Karpas-422 (cell line): ENCODE data around the gene CFDP1. TPM values are rescaled to one million over a fixed set of nuclear protein-coding genes. Genes with fewer than 3 reads are reported as not detected.
"Not testable (repeated sequence)": the region's sequence is repeated elsewhere in the genome, so short reads cannot be mapped to it uniquely, and the experiment has no call there.

Experiments used
- DNase-seq: peaks from one replicate; pipeline ENCODE4 v3.0.0-alpha.2; 2015
- H2AFZ ChIP-seq: fragments of 200-600 bp; sonication (generic); 2 replicates; pipeline ENCODE4 v1.6.1; 2014; ENCODE audit warnings: antibody characterized with exemption, low read length, mixed read lengths
- H3K27ac ChIP-seq: fragments of 200-600 bp; sonication (generic); 2 replicates; pipeline ENCODE4 v1.5.1; 2014; ENCODE audit warnings: mild to moderate bottlenecking, low read length, moderate library complexity
- H3K27me3 ChIP-seq: fragments of 200-600 bp; sonication (generic); 2 replicates; pipeline ENCODE4 v1.6.1; 2014; ENCODE audit warnings: low read length, mixed read lengths
- H3K36me3 ChIP-seq: fragments of 200-600 bp; sonication (generic); 2 replicates; pipeline ENCODE4 v1.6.1; 2014; ENCODE audit warnings: low read length, mixed read lengths; ENCODE audit not compliant: insufficient read depth
- H3K4me1 ChIP-seq: fragments of 200-600 bp; sonication (generic); 2 replicates; pipeline ENCODE4 v1.6.1; 2014; ENCODE audit warnings: mild to moderate bottlenecking, low read length, mixed read lengths
- H3K4me2 ChIP-seq: fragments of 200-600 bp; sonication (generic); 2 replicates; pipeline ENCODE4 v1.6.1; 2014; ENCODE audit warnings: low read length, low read depth, mild to moderate bottlenecking; ENCODE audit not compliant: poor library complexity, severe bottlenecking
- H3K4me3 ChIP-seq: fragments of 200-600 bp; sonication (generic); 2 replicates; pipeline ENCODE4 v1.5.1; 2014; ENCODE audit warnings: mild to moderate bottlenecking, antibody characterized with exemption, low read length, mixed read lengths
- H3K79me2 ChIP-seq: fragments of 200-600 bp; sonication (generic); 2 replicates; pipeline ENCODE4 v1.6.1; 2014; ENCODE audit warnings: mild to moderate bottlenecking, low read length, mixed read lengths
- H3K9ac ChIP-seq: fragments of 200-600 bp; sonication (generic); 2 replicates; pipeline ENCODE4 v1.6.0; 2014; ENCODE audit warnings: low read length
- H3K9me2 ChIP-seq: fragments of 200-600 bp; sonication (generic), shearing (Covaris generic); replicated peaks from 2 replicates; pipeline ENCODE4 v1.6.0; 2014; ENCODE audit warnings: mild to moderate bottlenecking, low read length, moderate library complexity; ENCODE audit not compliant: insufficient read depth
- H3K9me3 ChIP-seq: fragments of 300-700, 200-600 bp; sonication (generic); 2 replicates; pipeline ENCODE4 v1.6.1; 2014; ENCODE audit warnings: low read length, mixed read lengths
- H4K20me1 ChIP-seq: fragments of 200-600 bp; sonication (generic); 2 replicates; pipeline ENCODE4 v1.6.1; 2014; ENCODE audit warnings: mild to moderate bottlenecking, antibody characterized with exemption, low read length, low read depth; ENCODE audit not compliant: insufficient read depth
- total RNA-seq: library from RNA; depleted of rRNA; stranded (reverse); fragments of >200 nt; shearing (Covaris generic); gene quantifications from 2 replicates; pipeline ENCODE4 v1.2.3, GENCODE V29; 2014; ENCODE audit warnings: low replicate concordance

Gene CFDP1
- total RNA-seq, 1 experiment from 2014 or later = 33.5 TPM

DNA sequence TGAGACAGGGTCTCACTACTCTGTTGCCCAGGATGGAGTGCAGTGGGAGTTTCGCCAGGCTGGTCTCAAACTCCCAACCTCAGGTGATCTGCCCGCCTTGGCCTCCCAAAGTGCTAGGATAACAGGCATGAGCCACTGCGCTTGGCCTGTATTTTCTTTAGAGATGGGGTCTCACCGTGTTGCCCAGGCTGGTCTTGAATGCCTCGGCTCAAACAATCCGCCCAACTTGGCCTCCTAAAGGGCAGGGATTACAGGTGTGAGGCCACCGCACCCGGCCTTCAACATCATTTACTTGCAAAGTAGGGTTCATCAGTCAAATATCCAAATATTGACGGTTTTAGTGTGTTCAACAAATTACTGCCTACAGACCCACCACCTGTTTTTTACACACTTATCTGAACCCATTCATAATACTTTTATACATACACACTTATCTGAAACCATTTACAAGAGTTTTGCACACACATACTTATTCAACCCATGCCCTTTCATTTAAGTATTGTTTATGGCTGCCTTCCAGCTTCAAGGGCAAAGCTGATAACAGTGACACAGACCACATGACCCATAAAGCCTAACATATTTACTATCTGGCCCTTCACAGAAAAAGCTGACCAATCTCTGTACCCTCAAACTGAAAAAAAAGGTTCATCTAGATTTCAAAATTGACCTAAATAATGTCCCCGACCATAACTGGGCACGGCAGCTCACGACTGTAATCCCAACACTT lies 19.3 kb upstream of the CFDP1 start:
- Histone ChIP-seq H3K4me1 (0 out of 2 replicates have a peak, but pooled peaks cover 3% of the 10 kb centered on the region), H3K4me3 (no peak overlapping the region), H4K20me1 (peaks cover 18% of the 10 kb centered on the region), H3K9me3 (no peaks in the 10 kb centered on the region), H3K27ac (no peak overlapping the region), H3K79me2 (peaks cover 81% of the 10 kb centered on the region), H3K27me3 (no peaks in the 10 kb centered on the region), H3K36me3 (peaks cover 3% of the 10 kb centered on the region; the same call in 1 of the 2 replicates), H2AFZ (no peak overlapping the region), H3K4me2 (no peak overlapping the region), H3K9ac (no peak overlapping the region), H3K9me2 (no peaks in the 10 kb centered on the region)
- DNase-seq = no peak

DNA sequence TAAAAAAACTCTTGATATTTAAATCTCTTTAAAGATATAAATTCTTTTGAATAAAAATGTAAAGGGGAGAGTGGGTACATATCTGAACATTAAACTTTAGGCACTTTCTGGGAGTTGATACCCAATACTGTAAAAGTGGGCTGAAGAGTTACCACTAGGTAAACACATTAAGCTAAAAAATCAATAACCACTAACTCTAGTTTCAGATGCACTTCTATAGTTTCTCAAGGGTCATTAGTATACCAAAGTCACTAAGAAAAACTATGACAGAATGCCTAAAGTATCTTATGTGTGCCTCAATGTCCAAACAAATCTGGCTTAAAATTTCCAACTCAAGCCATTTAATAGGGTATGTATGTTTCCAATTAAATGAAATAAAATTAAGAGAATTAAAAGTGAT lies 13.1 kb upstream of the CFDP1 start:
- no peaks in the 10 kb centered on the region for H3K4me1 ChIP-seq
- no peak overlapping the region for H3K4me2 ChIP-seq
- peaks cover 3% of the 10 kb centered on the region; the same call in 1 of the 2 replicates for H3K36me3 ChIP-seq
- H4K20me1 ChIP-seq = no peaks in the 10 kb centered on the region
- H3K9me3 ChIP-seq = no peaks in the 10 kb centered on the region
- H3K9me2 ChIP-seq = no peaks in the 10 kb centered on the region
- no peaks in the 10 kb centered on the region for H3K27me3 ChIP-seq
- H3K27ac ChIP-seq = no peak overlapping the region
- H2AFZ ChIP-seq = no peak overlapping the region
- no peak overlapping the region for H3K9ac ChIP-seq
- H3K79me2 ChIP-seq = peaks cover 31% of the 10 kb centered on the region
- H3K4me3 ChIP-seq = no peak overlapping the region
- DNase-seq = no peak

DNA sequence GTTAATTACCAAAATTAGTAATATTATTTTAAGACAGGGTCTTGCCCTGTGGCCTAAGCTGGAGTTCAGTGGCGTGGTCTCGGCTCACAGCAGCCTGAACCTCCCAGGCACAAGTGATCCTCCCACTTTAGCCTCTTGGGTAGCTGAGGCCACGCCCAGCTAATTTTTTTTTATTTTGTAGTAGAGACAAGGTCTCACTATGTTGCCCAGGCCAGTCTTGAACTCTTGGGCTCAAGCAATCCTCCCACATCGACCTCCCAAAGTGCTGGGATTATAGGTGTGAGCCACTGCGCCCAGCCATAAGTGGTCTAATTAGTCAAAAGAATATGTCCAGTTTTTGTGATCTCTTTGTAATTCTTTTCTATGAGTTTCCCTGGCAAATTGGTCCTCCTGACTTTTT lies 12.0 kb upstream of the CFDP1 start:
- DNase-seq = no peak
- Histone ChIP-seq H3K9me3 (no peaks in the 10 kb centered on the region), H3K4me1 (no peaks in the 10 kb centered on the region), H4K20me1 (no peaks in the 10 kb centered on the region), H3K4me2 (no peak overlapping the region), H3K27me3 (no peaks in the 10 kb centered on the region), H2AFZ (no peak overlapping the region), H3K79me2 (peaks cover 20% of the 10 kb centered on the region), H3K27ac (no peak overlapping the region), H3K4me3 (no peak overlapping the region), H3K9me2 (no peaks in the 10 kb centered on the region), H3K9ac (no peak overlapping the region), H3K36me3 (peaks cover under 1% of the 10 kb centered on the region; the same call in 1 of the 2 replicates)

DNA sequence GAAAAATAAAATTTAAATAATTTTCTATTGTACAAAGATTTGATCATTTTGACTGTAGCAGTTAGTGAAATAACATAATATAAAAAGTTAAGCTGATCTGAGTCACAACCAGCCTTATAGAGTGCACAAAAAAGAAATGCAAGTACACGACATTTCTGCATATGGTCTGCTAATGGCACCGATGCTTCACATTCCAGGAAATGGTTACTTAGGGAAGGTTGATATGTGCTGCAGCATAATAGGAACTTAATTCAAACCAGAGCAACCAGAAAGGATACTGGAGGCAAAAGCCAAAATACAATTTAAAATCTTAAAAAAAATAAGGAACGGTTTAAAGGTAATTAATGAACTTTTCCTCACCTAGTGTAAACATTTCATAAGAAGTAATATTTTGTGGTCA lies 10.0 kb upstream of the CFDP1 start:
- no peak overlapping the region for H3K9ac ChIP-seq
- H4K20me1 ChIP-seq = no peaks in the 10 kb centered on the region
- no peaks in the 10 kb centered on the region for H3K9me2 ChIP-seq
- H3K27ac ChIP-seq = no peak overlapping the region
- H3K79me2 ChIP-seq = peaks cover 12% of the 10 kb centered on the region
- no peak overlapping the region for H3K4me2 ChIP-seq
- no peaks in the 10 kb centered on the region for H3K27me3 ChIP-seq
- no peaks in the 10 kb centered on the region for H3K9me3 ChIP-seq
- no peaks in the 10 kb centered on the region; the same call in 1 of the 2 replicates for H3K36me3 ChIP-seq
- no peak overlapping the region for H3K4me3 ChIP-seq
- H3K4me1 ChIP-seq = no peaks in the 10 kb centered on the region
- DNase-seq = no peak
- H2AFZ ChIP-seq = no peak overlapping the region

DNA sequence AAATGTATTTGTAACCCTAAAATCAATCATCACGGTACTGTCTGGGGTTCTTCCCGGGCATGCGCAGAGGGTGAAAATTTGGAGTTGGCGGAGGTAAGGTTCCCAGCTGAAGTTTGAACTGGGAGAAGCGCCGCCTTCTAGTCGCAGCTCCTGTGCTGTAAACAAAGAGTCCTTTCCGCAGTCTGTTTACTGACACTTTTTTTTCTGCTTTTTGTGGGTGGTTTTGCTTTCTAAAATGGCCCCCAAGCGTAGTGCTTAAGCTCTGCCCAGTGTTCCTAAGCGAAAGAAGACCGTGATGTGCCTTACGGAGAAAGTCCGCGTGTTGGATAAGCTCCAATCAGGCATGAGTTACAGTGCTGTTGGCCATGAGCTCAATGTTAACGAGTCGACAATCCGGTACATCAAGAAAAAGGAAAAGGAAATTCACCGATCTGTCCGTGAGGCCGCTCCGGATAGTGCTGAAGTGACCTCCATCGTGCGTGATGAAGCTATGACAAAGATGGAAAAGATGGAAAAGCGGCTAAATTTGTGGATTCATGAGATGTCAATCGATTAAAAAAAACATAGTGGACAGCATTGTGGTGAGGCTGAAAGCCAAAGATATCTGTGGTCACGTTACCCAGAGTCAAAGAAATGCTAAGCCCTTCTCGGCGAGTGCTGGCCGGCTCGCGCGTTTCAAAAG lies 570 bp upstream of the CFDP1 start:
- peak overlapping the region; percentile 74 for H3K9ac ChIP-seq
- peaks cover 17% of the 10 kb centered on the region for H3K4me1 ChIP-seq
- peak overlapping the region; percentile 96 for H2AFZ ChIP-seq
- H3K36me3 ChIP-seq = no peaks in the 10 kb centered on the region
- peak overlapping the region; percentile 73 for H3K4me3 ChIP-seq
- H3K4me2 ChIP-seq = peak overlapping the region; percentile 72
- H3K27ac ChIP-seq = peak overlapping the region; percentile 47
- peaks cover 44% of the 10 kb centered on the region for H3K79me2 ChIP-seq
- peak; percentile 84 for DNase-seq
- H3K9me2 ChIP-seq = no peaks in the 10 kb centered on the region
- no peaks in the 10 kb centered on the region for H3K9me3 ChIP-seq
- no peaks in the 10 kb centered on the region for H4K20me1 ChIP-seq
- no peaks in the 10 kb centered on the region for H3K27me3 ChIP-seq

DNA sequence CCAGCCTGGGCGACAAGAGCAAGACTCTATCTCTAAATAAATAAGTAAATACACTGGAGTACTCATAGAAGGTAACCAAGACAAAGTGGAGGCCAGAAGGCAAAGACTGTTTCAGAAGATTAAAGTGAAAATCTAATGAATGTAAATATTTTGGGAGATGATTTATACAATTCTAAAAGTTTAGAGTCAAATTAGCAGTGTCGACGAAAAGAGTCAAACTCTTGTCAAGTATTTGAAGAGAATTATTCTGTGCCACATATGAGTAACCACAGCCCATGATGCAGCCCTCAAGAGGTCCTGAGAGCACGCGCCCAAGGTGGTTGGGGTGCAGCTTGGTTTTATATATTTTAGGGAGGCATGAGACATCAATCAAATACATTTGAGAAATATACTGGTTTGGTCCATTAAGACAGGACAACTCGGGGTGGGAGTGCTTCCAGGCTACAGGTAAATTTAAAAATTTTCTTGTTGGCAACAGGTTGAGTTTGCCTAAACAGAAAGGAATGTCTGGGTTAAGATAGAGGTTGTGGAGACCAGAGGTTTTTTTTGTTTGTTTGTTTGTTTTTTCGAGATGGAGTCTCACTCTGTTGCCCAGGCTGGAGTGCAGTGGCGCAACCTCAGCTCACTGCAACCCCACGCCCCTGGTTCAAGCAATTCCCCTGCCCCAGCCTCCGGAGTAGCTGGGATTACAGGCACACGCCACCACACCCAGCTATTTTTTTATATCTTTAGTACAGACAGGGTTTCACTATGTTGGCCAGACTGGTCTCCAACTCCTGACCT lies 3.5 kb downstream of the CFDP1 start:
- no peak overlapping the region for H3K4me2 ChIP-seq
- no peaks in the 10 kb centered on the region for H4K20me1 ChIP-seq
- H3K9ac ChIP-seq = no peak overlapping the region
- H3K9me3 ChIP-seq = no peaks in the 10 kb centered on the region
- peaks cover 82% of the 10 kb centered on the region for H3K79me2 ChIP-seq
- H3K27ac ChIP-seq = no peak overlapping the region
- no peak for DNase-seq
- no peaks in the 10 kb centered on the region for H3K36me3 ChIP-seq
- H3K4me1 ChIP-seq = peaks cover 31% of the 10 kb centered on the region
- H3K4me3 ChIP-seq = no peak overlapping the region
- no peaks in the 10 kb centered on the region for H3K27me3 ChIP-seq
- no peak overlapping the region for H2AFZ ChIP-seq
- H3K9me2 ChIP-seq = no peaks in the 10 kb centered on the region

DNA sequence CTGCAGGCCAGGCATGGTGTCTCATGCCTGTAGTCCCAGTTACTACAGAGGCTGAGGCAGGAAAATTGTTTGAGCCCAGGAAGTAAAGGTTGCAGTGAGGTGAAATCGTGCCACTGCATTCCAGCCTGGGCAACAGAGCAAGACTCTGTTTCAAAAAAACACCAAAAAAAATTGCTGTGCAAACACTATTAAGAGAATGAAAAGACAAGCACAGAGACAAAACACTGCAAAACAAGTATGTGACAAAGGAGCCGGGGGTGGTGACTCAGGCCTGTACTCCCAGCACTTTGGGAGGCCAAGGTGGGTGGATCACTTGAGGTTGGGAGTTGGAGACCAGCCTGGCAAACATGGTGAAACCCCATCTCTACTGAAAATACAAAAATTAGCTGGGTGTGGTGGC lies 6.8 kb downstream of the CFDP1 start:
- not testable (repeated sequence) for H2AFZ ChIP-seq, DNase-seq, H3K4me3 ChIP-seq, H3K9me3 ChIP-seq, H3K4me2 ChIP-seq, H3K9ac ChIP-seq, H3K27ac ChIP-seq, H4K20me1 ChIP-seq, H3K27me3 ChIP-seq, H3K36me3 ChIP-seq, H3K9me2 ChIP-seq
- peaks cover 95% of the 10 kb centered on the region for H3K79me2 ChIP-seq
- H3K4me1 ChIP-seq = peaks cover 40% of the 10 kb centered on the region
